HCT116 (cell line): Measurements from ENCODE around the gene MT2A. TPM values are rescaled to one million over a fixed set of nuclear protein-coding genes. Genes with fewer than 3 reads are reported as not detected.

ENCODE experiments used
- ATAC-seq: fragments of 200-7000 bp; cut with Tn5 transposase; 2 replicates; pipeline ENCODE4 v1.9.1; 2020; ENCODE audit warnings: mild to moderate bottlenecking, moderate library complexity
- BruUV-seq: library from RNA; stranded (reverse); fragments of 400-500 nt; replicated peaks from 2 replicates; lab custom pipeline; 2021; lab: Mats Ljungman, UMichigan
- CTCF ChIA-PET: fragments of 300-600 bp; sonication (Branson Sonifier 250); formaldehyde crosslinking; loops from one replicate; lab custom pipeline; 2021; ENCODE audit warnings: antibody characterized with exemption; lab: Charles Lee
- POLR2A ChIA-PET: fragments of 300-600, 350-600 bp; sonication (Branson Sonifier 250); formaldehyde crosslinking; loops from one replicate; lab custom pipeline; 2021; ENCODE audit warnings: antibody characterized with exemption; lab: Charles Lee
- RAD21 ChIA-PET, 2 experiments: fragments of 300-600 bp; sonication (Branson Sonifier 250); formaldehyde crosslinking; loops; one replicate each; lab custom pipeline; 2023; ENCODE audit warnings: low total read pairs in 2 of 2; ENCODE audit not compliant: uncharacterized antibody in 2 of 2, unreplicated experiment in 2 of 2, low non-redundant PET in 1 of 2; lab: Charles Lee
- DNase-seq: peaks from one replicate; pipeline ENCODE4 v3.0.0-alpha.2; 2010; ENCODE audit warnings: low read depth, low spot score
- H2AFZ ChIP-seq: fragments of 200-600 bp; shearing (Covaris generic), sonication (generic); 2 replicates; pipeline ENCODE4 v1.6.1; 2017; ENCODE audit warnings: low read depth, mixed run types, mixed read lengths, antibody characterized with exemption, low read length; ENCODE audit not compliant: poor library complexity, severe bottlenecking
- H3K27ac ChIP-seq: 2 replicates; pipeline ENCODE4 v1.5.1; 2012; ENCODE audit warnings: low read depth, low read length
- H3K27me3 ChIP-seq: fragments of 200-600 bp; sonication (generic); 2 replicates; pipeline ENCODE4 v1.6.1; 2016; ENCODE audit warnings: mixed run types, low read length, mixed read lengths; ENCODE audit not compliant: insufficient read depth
- H3K36me3 ChIP-seq, 2 experiments: fragments of 200-500 bp in 1 of 2; fragments of 200-600 bp in 1 of 2; sonication (Bioruptor generic) in 1 of 2; sonication (generic) in 1 of 2; 2 replicates each; pipeline versions ENCODE4 v1.5.1 to v1.6.1; 2014 to 2016; ENCODE audit warnings: low read length in 2 of 2, inconsistent platforms in 1 of 2, mixed read lengths in 1 of 2, mixed run types in 1 of 2; ENCODE audit not compliant: insufficient read depth in 2 of 2, control insufficient read depth in 1 of 2
- H3K4me1 ChIP-seq, 2 experiments: fragments of 200-600 bp in 1 of 2; sonication (generic) in 1 of 2; 2 replicates each; pipeline versions ENCODE4 v1.5.1 to v1.6.1; 2012 to 2017; ENCODE audit warnings: low read length in 2 of 2, inconsistent platforms in 1 of 2, mild to moderate bottlenecking in 1 of 2, mixed read lengths in 1 of 2, mixed run types in 1 of 2, moderate library complexity in 1 of 2; ENCODE audit not compliant: insufficient read depth in 2 of 2, control insufficient read depth in 1 of 2
- H3K4me2 ChIP-seq: fragments of 200-600 bp; sonication (generic); 2 replicates; pipeline ENCODE4 v1.6.1; 2017; ENCODE audit warnings: mixed run types, low read length, mixed read lengths
- H3K4me3 ChIP-seq, 2 experiments: fragments of 200-600 bp in 1 of 2; sonication (generic) in 1 of 2; replicated peaks in 1 of 2; 2 replicates each; pipeline ENCODE4 v1.5.1; 2011 to 2016; ENCODE audit warnings: low read length in 2 of 2, control low read depth in 1 of 2, low read depth in 1 of 2, mild to moderate bottlenecking in 1 of 2, mixed read lengths in 1 of 2, mixed run types in 1 of 2
- H3K79me2 ChIP-seq: fragments of 200-600 bp; sonication (generic); 2 replicates; pipeline ENCODE4 v1.6.1; 2017; ENCODE audit warnings: mild to moderate bottlenecking, mixed run types, low read length, moderate library complexity, mixed read lengths; ENCODE audit not compliant: insufficient read depth
- H3K9ac ChIP-seq: fragments of 200-600 bp; sonication (generic); 2 replicates; pipeline ENCODE4 v1.6.1; 2016; ENCODE audit warnings: low read length, mixed read lengths
- H3K9me2 ChIP-seq: fragments of 200-600 bp; sonication (generic), shearing (Covaris generic); 2 replicates; pipeline ENCODE4 v1.6.1; 2017; ENCODE audit warnings: mixed run types, mild to moderate bottlenecking, moderate library complexity; ENCODE audit not compliant: insufficient read depth
- H3K9me3 ChIP-seq, 2 experiments: fragments of 200-500 bp in 1 of 2; fragments of 200-600 bp in 1 of 2; sonication (Bioruptor generic) in 1 of 2; sonication (generic) in 1 of 2; 2 replicates each; pipeline ENCODE4 v1.6.1; 2014 to 2017; ENCODE audit warnings: low read length in 2 of 2, mixed read lengths in 2 of 2, inconsistent platforms in 1 of 2, low read depth in 1 of 2, mild to moderate bottlenecking in 1 of 2, mixed run types in 1 of 2, moderate library complexity in 1 of 2; ENCODE audit not compliant: control insufficient read depth in 1 of 2, insufficient read depth in 1 of 2
- H4K20me1 ChIP-seq: fragments of 200-600 bp; sonication (generic), shearing (Covaris generic); 2 replicates; pipeline ENCODE4 v1.6.1; 2017; ENCODE audit warnings: mixed run types, mild to moderate bottlenecking, moderate library complexity; ENCODE audit not compliant: insufficient read depth
- CBX3 ChIP-seq: IDR thresholded peaks from 2 replicates; pipeline ENCODE4 v1.6.1; 2012; ENCODE audit warnings: low read depth
- CEBPB ChIP-seq: IDR thresholded peaks from 2 replicates; pipeline ENCODE4 v1.6.1; 2012; ENCODE audit warnings: low read depth
- EGR1 ChIP-seq: IDR thresholded peaks from 2 replicates; pipeline ENCODE4 v1.6.1; 2012; ENCODE audit warnings: low read depth
- EZH2 ChIP-seq: fragments of 200-600 bp; sonication (generic); IDR thresholded peaks from 2 replicates; pipeline ENCODE4 v1.6.1; 2017; ENCODE audit warnings: antibody characterized with exemption, mixed run types
- EZH2phosphoT487 ChIP-seq: fragments of 200-600 bp; IDR thresholded peaks from 2 replicates; pipeline ENCODE4 v1.6.1; 2018; ENCODE audit warnings: antibody characterized with exemption, borderline replicate concordance
- FOSL1 ChIP-seq: IDR thresholded peaks from 2 replicates; pipeline ENCODE4 v1.6.1; 2012; ENCODE audit warnings: low read depth
- MAX ChIP-seq: IDR thresholded peaks from 2 replicates; pipeline ENCODE4 v1.6.1; 2012
- POLR2A ChIP-seq: IDR thresholded peaks from 2 replicates; pipeline ENCODE4 v1.7.0; 2011; ENCODE audit warnings: borderline replicate concordance; ENCODE audit not compliant: insufficient read depth, insufficient read length; ENCODE audit errors: extremely low read depth
- POLR2AphosphoS5 ChIP-seq: IDR thresholded peaks from 2 replicates; pipeline ENCODE4 v1.6.1; 2011; ENCODE audit warnings: mild to moderate bottlenecking, low read depth, low read length, moderate library complexity
- RAD21 ChIP-seq: IDR thresholded peaks from 2 replicates; pipeline ENCODE4 v1.6.1; 2012; ENCODE audit warnings: low read depth, mild to moderate bottlenecking
- SP1 ChIP-seq: IDR thresholded peaks from 2 replicates; pipeline ENCODE4 v1.6.1; 2012; ENCODE audit warnings: low read depth
- SRF ChIP-seq: IDR thresholded peaks from 2 replicates; pipeline ENCODE4 v1.6.1; 2012; ENCODE audit warnings: low read depth
- TCF7L2 ChIP-seq: IDR thresholded peaks from 2 replicates; pipeline ENCODE4 v1.7.0; 2011; ENCODE audit warnings: borderline replicate concordance, inconsistent platforms; ENCODE audit not compliant: insufficient read depth, insufficient read length; ENCODE audit errors: extremely low read depth
- ZFX ChIP-seq: fragments of 450-650 bp; IDR thresholded peaks from 2 replicates; pipeline ENCODE4 v1.6.1; 2017
- ZNF274 ChIP-seq: fragments of 200-500 bp; sonication (Bioruptor generic); IDR thresholded peaks from 2 replicates; pipeline ENCODE4 v1.6.1; 2014; ENCODE audit warnings: mild to moderate bottlenecking, low read depth, low read length, inconsistent platforms
- intact Hi-C: fragments of 100-400 bp; cut with micrococcal nuclease; formaldehyde crosslinking; loops from 2 replicates; pipeline ENCODE4 v1.10.0; 2022
- total RNA-seq: library from RNA; stranded (reverse); gene quantifications from one replicate; pipeline ENCODE4 v1.2.1, GENCODE V29; 2021; ENCODE audit not compliant: unreplicated experiment
- TF ChIP-seq, protein P1 (sequence below), 3 experiments: fragments of 200-600 bp in 1 of 3; sonication (generic) in 1 of 3; IDR thresholded peaks in 2 of 3; conservative IDR thresholded peaks in 1 of 3; 2 replicates each; pipeline ENCODE4 v1.5.1; 2012 to 2017; ENCODE audit warnings: low read depth in 2 of 3, low read length in 2 of 3, antibody characterized with exemption in 1 of 3, borderline replicate concordance in 1 of 3, control low read depth in 1 of 3, mild to moderate bottlenecking in 1 of 3, mixed read lengths in 1 of 3, mixed run types in 1 of 3, moderate library complexity in 1 of 3; ENCODE audit not compliant: insufficient read depth in 1 of 3
- TF ChIP-seq, protein P2 (sequence below): IDR thresholded peaks from 2 replicates; pipeline ENCODE4 v1.6.1; 2012; ENCODE audit warnings: low read depth
- TF ChIP-seq, protein P3 (sequence below): IDR thresholded peaks from 2 replicates; pipeline ENCODE4 v1.6.1; 2012

Gene MT2A
- total RNA-seq, 1 experiment from 2014 or later: 710 TPM

- peaks cover 42 to 61% of the 10 kb centered on the region in 2 experiments for H3K4me1 ChIP-seq
- H4K20me1 ChIP-seq: no peaks in the 10 kb centered on the region
- H2AFZ ChIP-seq: peak overlapping the region; percentile 24
- H3K79me2 ChIP-seq: peaks cover 14% of the 10 kb centered on the region
- H3K9ac ChIP-seq: peak overlapping the region; percentile 91; the same call in 1 of the 2 replicates
- H3K4me2 ChIP-seq: peak overlapping the region; percentile 95
- intact Hi-C loops: no loop called here
- no peaks in the 10 kb centered on the region for H3K9me2 ChIP-seq
- ChIA-PET CTCF (interaction anchor here (0.9 to 5.3 kb wide), 4 partner anchors 29 to 184 kb away, joined by 3 to 65 read pairs (median 6); no protein-coding TSS in a partner anchor), POLR2A (interaction anchor here (3.9 to 16.1 kb wide), 2 partner anchors 19 to 96 kb away, joined by 14 to 344 read pairs; partner anchors contain the start of gene MT1E), RAD21 (interaction anchor here (1.2 to 1.8 kb wide), 3 partner anchors 20 to 96 kb away, joined by 3 to 6 read pairs (median 5); partner anchors contain the start of gene MT1E (in 1 of the 2))
- no peaks in the 10 kb centered on the region for H3K9me3 ChIP-seq
- 0 out of 4 replicates have a peak overlapping the region, but pooled peaks of 1 of the 2 experiments have one; percentile 85 for H3K4me3 ChIP-seq
- peak overlapping the region; percentile 96 for H3K27ac ChIP-seq
- no peaks in the 10 kb centered on the region for H3K36me3 ChIP-seq
- DNase-seq: no peak
- BruUV-seq: no TSS peak
- no peak for ATAC-seq
- H3K27me3 ChIP-seq: no peaks in the 10 kb centered on the region
- TF ChIP-seq, protein P1, sequence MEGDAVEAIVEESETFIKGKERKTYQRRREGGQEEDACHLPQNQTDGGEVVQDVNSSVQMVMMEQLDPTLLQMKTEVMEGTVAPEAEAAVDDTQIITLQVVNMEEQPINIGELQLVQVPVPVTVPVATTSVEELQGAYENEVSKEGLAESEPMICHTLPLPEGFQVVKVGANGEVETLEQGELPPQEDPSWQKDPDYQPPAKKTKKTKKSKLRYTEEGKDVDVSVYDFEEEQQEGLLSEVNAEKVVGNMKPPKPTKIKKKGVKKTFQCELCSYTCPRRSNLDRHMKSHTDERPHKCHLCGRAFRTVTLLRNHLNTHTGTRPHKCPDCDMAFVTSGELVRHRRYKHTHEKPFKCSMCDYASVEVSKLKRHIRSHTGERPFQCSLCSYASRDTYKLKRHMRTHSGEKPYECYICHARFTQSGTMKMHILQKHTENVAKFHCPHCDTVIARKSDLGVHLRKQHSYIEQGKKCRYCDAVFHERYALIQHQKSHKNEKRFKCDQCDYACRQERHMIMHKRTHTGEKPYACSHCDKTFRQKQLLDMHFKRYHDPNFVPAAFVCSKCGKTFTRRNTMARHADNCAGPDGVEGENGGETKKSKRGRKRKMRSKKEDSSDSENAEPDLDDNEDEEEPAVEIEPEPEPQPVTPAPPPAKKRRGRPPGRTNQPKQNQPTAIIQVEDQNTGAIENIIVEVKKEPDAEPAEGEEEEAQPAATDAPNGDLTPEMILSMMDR (IDR thresholded peaks at IDR 0.05 in 2 of 3, conservative IDR thresholded peaks at IDR 0.05 in 1 of 3; ENCODE audit: borderline replicate concordance in 1 of 3, insufficient read depth in 1 of 3, low read depth in 2 of 3, low read length in 2 of 3): no peak
- TF ChIP-seq EZH2phosphoT487 (no peak), FOSL1 (no peak), SRF (no peak), CEBPB (no peak), EGR1 (no peak), ZNF274 (no peak), TCF7L2 (no peak), POLR2AphosphoS5 (no peak), SP1 (no peak), RAD21 (no peak), CBX3 (no peak), EZH2 (no peak), POLR2A (no peak), MAX (no peak), ZFX (no peak)
- TF ChIP-seq, protein P2, sequence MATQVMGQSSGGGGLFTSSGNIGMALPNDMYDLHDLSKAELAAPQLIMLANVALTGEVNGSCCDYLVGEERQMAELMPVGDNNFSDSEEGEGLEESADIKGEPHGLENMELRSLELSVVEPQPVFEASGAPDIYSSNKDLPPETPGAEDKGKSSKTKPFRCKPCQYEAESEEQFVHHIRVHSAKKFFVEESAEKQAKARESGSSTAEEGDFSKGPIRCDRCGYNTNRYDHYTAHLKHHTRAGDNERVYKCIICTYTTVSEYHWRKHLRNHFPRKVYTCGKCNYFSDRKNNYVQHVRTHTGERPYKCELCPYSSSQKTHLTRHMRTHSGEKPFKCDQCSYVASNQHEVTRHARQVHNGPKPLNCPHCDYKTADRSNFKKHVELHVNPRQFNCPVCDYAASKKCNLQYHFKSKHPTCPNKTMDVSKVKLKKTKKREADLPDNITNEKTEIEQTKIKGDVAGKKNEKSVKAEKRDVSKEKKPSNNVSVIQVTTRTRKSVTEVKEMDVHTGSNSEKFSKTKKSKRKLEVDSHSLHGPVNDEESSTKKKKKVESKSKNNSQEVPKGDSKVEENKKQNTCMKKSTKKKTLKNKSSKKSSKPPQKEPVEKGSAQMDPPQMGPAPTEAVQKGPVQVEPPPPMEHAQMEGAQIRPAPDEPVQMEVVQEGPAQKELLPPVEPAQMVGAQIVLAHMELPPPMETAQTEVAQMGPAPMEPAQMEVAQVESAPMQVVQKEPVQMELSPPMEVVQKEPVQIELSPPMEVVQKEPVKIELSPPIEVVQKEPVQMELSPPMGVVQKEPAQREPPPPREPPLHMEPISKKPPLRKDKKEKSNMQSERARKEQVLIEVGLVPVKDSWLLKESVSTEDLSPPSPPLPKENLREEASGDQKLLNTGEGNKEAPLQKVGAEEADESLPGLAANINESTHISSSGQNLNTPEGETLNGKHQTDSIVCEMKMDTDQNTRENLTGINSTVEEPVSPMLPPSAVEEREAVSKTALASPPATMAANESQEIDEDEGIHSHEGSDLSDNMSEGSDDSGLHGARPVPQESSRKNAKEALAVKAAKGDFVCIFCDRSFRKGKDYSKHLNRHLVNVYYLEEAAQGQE: no peak
- TF ChIP-seq, protein P3, sequence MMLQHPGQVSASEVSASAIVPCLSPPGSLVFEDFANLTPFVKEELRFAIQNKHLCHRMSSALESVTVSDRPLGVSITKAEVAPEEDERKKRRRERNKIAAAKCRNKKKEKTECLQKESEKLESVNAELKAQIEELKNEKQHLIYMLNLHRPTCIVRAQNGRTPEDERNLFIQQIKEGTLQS: no peak
Measured at GRCh38 chr16:56605475-56605874, 2.9 kb upstream of the MT2A start.
